Activated CD8-positive, alpha-beta T cell treated with anti-CD3 and anti-CD28 coated beads, Interleukin-2, amount 10 ng/mL, durations not matched to agents 7 days and 5 days (primary cell): ENCODE measurements around the gene LGR4. TPM values are rescaled to one million over a fixed set of nuclear protein-coding genes. Genes with fewer than 3 reads are reported as not detected.
"Not testable (repeated sequence)": the region's sequence is repeated elsewhere in the genome, so short reads cannot be mapped to it uniquely, and the experiment has no call there.

Experiments used
- ATAC-seq: fragments of 150-1000 bp; cut with Tn5 transposase; one replicate; pipeline ENCODE4 v1.10.0; 2021; ENCODE audit warnings: moderate library complexity
- CTCF ChIA-PET: fragments of 350-600 bp; sonication (Branson Sonifier 250); formaldehyde crosslinking; loops from one replicate; lab custom pipeline; 2021; ENCODE audit warnings: antibody characterized with exemption; lab: Charles Lee
- POLR2A ChIA-PET: fragments of 350-600 bp; sonication (Branson Sonifier 250); formaldehyde crosslinking; loops from one replicate; lab custom pipeline; 2021; ENCODE audit warnings: antibody characterized with exemption; lab: Charles Lee
- DNase-seq: peaks from one replicate; pipeline ENCODE4 v3.0.0-alpha.2; 2020
- H3K27ac Mint-ChIP-seq: one replicate; pipeline ENCODE4 v1.8.0; 2021; ENCODE audit warnings: mild to moderate bottlenecking, mixed read lengths
- H3K27me3 Mint-ChIP-seq: one replicate; pipeline ENCODE4 v1.8.0; 2021; ENCODE audit warnings: low read depth, mixed read lengths
- H3K36me3 Mint-ChIP-seq: one replicate; pipeline ENCODE4 v1.8.0; 2021; ENCODE audit warnings: low read depth, mixed read lengths
- H3K4me1 Mint-ChIP-seq: one replicate; pipeline ENCODE4 v1.8.0; 2021; ENCODE audit warnings: low read depth, mixed read lengths
- H3K4me3 Mint-ChIP-seq: one replicate; pipeline ENCODE4 v1.8.0; 2021; ENCODE audit warnings: mild to moderate bottlenecking, mixed read lengths
- H3K9me3 Mint-ChIP-seq: one replicate; pipeline ENCODE4 v1.8.0; 2022; ENCODE audit warnings: mixed read lengths; ENCODE audit not compliant: insufficient read depth
- total RNA-seq, 2 experiments: library from RNA; stranded (reverse); gene quantifications; one replicate each; pipeline ENCODE4 v1.2.3, GENCODE V29; 2021

The LGR4 gene
- total RNA-seq, 2 experiments from 2014 or later: 0.05 TPM; not detected in 1

DNA sequence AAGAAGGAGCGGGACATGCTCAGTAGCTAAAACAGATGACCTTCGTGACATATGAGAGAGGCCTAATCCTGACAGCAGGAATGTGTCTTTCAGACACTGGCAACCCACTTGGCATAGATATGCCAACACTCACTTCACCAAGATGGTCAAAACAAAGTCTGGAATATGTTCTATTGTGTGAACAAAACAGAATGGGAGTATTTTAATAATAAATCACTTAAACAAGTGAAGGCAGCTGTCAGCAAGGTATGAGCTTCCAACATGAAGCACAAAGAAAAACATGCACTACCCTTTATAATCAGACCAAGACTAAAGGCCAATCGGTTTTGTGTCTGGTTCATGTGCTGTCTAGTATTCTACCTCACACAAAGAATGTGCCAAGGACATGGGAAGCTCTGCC is 132.6 kb downstream of the LGR4 start:
- no peak for ATAC-seq
- ChIA-PET CTCF (no interaction called here), POLR2A (no interaction called here)
- DNase-seq: no peak
- Mint-ChIP-seq H3K4me3 (no peak overlapping the region), H3K9me3 (no peaks in the 10 kb centered on the region), H3K27ac (no peak overlapping the region), H3K27me3 (no peaks in the 10 kb centered on the region), H3K36me3 (peaks cover 11% of the 10 kb centered on the region), H3K4me1 (no peaks in the 10 kb centered on the region)

DNA sequence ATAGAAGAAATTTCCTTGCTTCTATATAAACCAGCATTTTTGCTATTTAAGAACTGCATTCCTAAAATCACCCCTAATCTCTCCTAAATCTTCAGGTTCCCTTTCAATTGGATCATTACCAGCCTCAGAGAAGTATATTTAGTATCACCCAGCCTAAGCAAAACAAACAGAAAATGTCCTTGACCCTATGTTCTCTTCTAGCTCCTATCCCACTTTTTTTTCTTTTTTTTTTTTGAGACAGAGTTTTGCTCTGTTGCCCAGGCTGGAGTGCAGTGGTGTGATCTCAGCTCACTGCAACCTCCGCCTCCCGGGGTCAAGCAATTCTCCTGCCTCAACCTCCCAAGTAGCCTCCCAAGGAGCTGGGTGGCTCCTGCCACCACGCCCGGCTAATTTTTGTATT is 137.8 kb downstream of the LGR4 start:
- H3K36me3 Mint-ChIP-seq: peaks cover 12% of the 10 kb centered on the region
- H3K27ac Mint-ChIP-seq, H3K9me3 Mint-ChIP-seq, ATAC-seq, CTCF ChIA-PET, H3K4me1 Mint-ChIP-seq, POLR2A ChIA-PET, H3K4me3 Mint-ChIP-seq, H3K27me3 Mint-ChIP-seq, DNase-seq: not testable (repeated sequence)

DNA sequence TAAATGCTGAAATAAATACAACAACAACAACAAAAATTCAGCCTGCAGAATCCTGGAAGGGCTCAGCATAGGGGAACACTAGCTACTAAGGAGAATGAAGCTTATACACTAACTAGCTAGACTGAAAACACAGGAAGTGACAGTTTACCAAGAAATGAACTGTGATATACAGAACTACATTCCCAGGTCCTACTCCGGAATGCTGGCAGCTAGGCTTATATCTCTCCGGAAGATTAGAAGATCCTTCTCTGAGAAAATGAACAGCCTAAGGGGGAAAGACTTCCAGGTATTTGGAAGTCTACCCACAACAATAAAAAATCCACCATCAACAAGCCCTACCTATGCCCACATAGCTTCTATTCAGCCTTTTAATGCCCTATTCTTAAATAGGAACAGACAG is 140.6 kb downstream of the LGR4 start:
- Mint-ChIP-seq H3K27me3 (no peaks in the 10 kb centered on the region), H3K4me1 (no peaks in the 10 kb centered on the region), H3K27ac (no peak overlapping the region), H3K36me3 (peaks cover 9% of the 10 kb centered on the region), H3K4me3 (no peak overlapping the region), H3K9me3 (no peaks in the 10 kb centered on the region)
- DNase-seq: no peak
- no peak for ATAC-seq
- POLR2A ChIA-PET: no interaction called here
- CTCF ChIA-PET: interaction anchor here (1.4 kb wide), 1 partner anchor 36 kb away, joined by 4 read pairs; no protein-coding TSS in a partner anchor

GRCh38 chr11:27330633-27331270 is 141.8 kb downstream of the LGR4 start:
- Mint-ChIP-seq H3K9me3 (no peaks in the 10 kb centered on the region), H3K27ac (no peak overlapping the region), H3K4me3 (no peak overlapping the region), H3K36me3 (peaks cover 3% of the 10 kb centered on the region), H3K27me3 (no peaks in the 10 kb centered on the region), H3K4me1 (no peaks in the 10 kb centered on the region)
- POLR2A ChIA-PET: no interaction called here
- ATAC-seq (no peak), DNase-seq (no peak)
- CTCF ChIA-PET: interaction anchor here (1.4 kb wide), 1 partner anchor 34 kb away, joined by 4 read pairs; no protein-coding TSS in a partner anchor

DNA sequence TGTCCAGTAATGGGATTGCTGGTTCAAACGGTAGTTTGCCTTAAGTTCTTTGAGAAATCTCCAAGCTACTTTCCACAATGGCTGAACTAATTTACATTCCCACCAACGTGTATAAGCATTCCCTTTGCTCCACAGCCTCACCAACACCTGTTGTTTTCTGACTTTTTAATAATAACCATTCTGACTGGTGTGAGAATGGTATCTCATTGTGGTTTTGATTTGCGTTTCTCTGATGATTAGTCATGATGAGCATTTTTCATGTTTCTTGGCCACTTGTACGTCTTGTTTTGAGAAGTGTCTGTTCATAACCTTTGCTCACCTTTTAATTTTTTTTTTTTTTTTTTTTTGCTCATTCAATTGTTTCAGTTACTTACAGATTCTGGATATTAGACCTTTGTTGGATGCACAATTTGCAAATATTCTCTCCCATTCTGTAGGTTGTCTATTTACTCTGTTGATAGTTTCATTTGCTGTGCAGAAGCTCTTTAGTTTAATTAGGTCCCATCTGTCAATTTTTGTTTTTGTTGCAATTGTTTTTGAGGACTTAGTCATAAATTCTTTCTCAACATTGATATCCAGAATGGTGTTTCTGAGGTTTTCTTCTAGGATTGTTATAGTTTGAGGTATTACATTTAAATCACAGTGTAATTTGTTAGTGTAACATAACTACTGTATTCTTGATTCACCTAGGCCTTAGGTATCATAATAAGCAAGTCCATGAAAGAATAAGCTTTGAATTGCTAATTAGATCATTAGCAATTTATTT is 142.5 kb downstream of the LGR4 start:
- H3K36me3 Mint-ChIP-seq: peaks cover 3% of the 10 kb centered on the region
- ChIA-PET CTCF (no interaction called here), POLR2A (no interaction called here)
- DNase-seq: no peak
- ATAC-seq: no peak
- no peaks in the 10 kb centered on the region for H3K27me3 Mint-ChIP-seq
- no peak overlapping the region for H3K27ac Mint-ChIP-seq
- no peak overlapping the region for H3K4me3 Mint-ChIP-seq
- H3K9me3 Mint-ChIP-seq: no peaks in the 10 kb centered on the region
- no peaks in the 10 kb centered on the region for H3K4me1 Mint-ChIP-seq

GRCh38 chr11:27328614-27329013 is 144.0 kb downstream of the LGR4 start:
- Mint-ChIP-seq H3K27ac (no peak overlapping the region), H3K27me3 (no peaks in the 10 kb centered on the region), H3K4me3 (no peak overlapping the region), H3K4me1 (no peaks in the 10 kb centered on the region), H3K36me3 (peaks cover 3% of the 10 kb centered on the region), H3K9me3 (no peaks in the 10 kb centered on the region)
- DNase-seq (no peak), ATAC-seq (no peak)
- ChIA-PET POLR2A (no interaction called here), CTCF (no interaction called here)

GRCh38 chr11:27327064-27327463 is 145.5 kb downstream of the LGR4 start:
- H3K36me3 Mint-ChIP-seq, POLR2A ChIA-PET, H3K27me3 Mint-ChIP-seq, H3K27ac Mint-ChIP-seq, H3K4me3 Mint-ChIP-seq, DNase-seq, ATAC-seq, H3K4me1 Mint-ChIP-seq, H3K9me3 Mint-ChIP-seq, CTCF ChIA-PET: not testable (repeated sequence)

- H3K9me3 Mint-ChIP-seq, H3K4me3 Mint-ChIP-seq, ATAC-seq, H3K36me3 Mint-ChIP-seq, DNase-seq, H3K27me3 Mint-ChIP-seq, H3K27ac Mint-ChIP-seq, POLR2A ChIA-PET, H3K4me1 Mint-ChIP-seq: not testable (repeated sequence)
- CTCF ChIA-PET: interaction anchor here (1.3 kb wide), 1 partner anchor 38 kb away, joined by 3 read pairs; no protein-coding TSS in a partner anchor
These were observed 150.4 kb downstream of the LGR4 start for GRCh38 chr11:27322196-27322595.

DNA sequence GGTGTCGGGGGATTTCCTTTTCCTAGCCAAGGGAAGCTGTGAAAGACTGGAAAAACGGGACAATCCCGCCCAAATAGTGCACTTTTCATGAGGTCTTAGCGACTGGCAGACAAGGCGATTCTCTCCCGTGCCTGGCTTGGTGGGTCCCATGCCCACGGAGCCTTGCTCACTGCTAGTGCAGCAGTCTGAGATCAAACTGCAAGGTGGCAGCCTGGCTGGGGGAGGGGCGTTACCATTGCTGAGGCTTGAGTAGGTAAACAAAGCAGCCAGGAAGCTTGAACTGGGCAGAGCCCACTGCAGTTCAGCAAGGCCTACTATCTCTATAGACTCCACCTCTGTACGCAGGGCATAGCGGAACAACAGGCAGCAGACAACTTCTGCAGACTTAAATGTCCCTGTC is 151.2 kb downstream of the LGR4 start:
- DNase-seq, POLR2A ChIA-PET, H3K36me3 Mint-ChIP-seq, ATAC-seq, H3K27me3 Mint-ChIP-seq, H3K4me1 Mint-ChIP-seq, H3K9me3 Mint-ChIP-seq, H3K4me3 Mint-ChIP-seq, H3K27ac Mint-ChIP-seq: not testable (repeated sequence)
- CTCF ChIA-PET: interaction anchor here (1.3 kb wide), 1 partner anchor 39 kb away, joined by 3 read pairs; no protein-coding TSS in a partner anchor

DNA sequence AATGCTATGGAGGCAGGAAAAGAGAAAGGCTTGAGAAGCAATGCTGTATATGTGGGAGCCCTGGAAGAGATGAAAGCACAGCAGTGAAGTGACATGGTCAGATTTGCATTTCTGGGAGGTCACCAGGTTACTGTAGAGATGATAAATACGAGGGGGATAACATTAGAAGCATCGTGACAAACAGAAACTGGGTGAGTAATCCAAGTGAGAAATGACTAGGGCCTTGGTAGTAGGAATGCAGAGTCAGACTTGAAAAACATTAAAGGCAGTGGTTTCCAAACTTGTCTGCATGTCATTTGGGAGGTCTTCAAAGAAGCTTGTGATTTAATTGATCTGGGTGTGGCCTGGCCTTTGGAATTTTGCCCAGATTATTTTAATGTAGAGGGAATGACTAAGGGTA is 153.5 kb downstream of the LGR4 start:
- no peaks in the 10 kb centered on the region for H3K4me1 Mint-ChIP-seq
- no peaks in the 10 kb centered on the region for H3K36me3 Mint-ChIP-seq
- no peak for ATAC-seq
- H3K27ac Mint-ChIP-seq: no peak overlapping the region
- no peaks in the 10 kb centered on the region for H3K9me3 Mint-ChIP-seq
- no peak for DNase-seq
- POLR2A ChIA-PET: no interaction called here
- no peak overlapping the region for H3K4me3 Mint-ChIP-seq
- CTCF ChIA-PET: no interaction called here
- no peaks in the 10 kb centered on the region for H3K27me3 Mint-ChIP-seq

DNA sequence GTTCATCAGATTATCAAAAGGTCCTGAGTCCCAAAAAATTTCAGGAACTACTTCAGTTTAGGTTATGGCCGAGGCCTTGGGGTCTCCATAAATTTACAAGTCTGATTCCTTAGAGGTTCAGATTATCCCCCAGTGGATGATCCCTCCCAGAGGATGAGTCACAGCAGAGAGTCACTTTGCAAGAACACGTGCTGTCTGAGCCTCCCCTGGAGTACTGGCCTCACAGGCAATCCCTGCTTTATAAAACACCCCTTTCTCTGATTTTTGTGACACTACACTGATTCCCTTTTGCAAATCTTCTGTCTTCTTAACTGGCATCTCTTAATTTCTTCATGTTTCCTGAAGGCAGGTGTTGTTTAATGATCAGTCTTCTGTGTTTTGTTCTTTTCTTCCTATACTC is 154.8 kb downstream of the LGR4 start:
- no peak for DNase-seq
- Mint-ChIP-seq H3K4me1 (no peaks in the 10 kb centered on the region), H3K27ac (no peak overlapping the region), H3K36me3 (no peaks in the 10 kb centered on the region), H3K27me3 (no peaks in the 10 kb centered on the region), H3K9me3 (no peaks in the 10 kb centered on the region), H3K4me3 (no peak overlapping the region)
- CTCF ChIA-PET: no interaction called here
- ATAC-seq: no peak
- POLR2A ChIA-PET: no interaction called here
